Pancreas (tissue), 10 donors: ENCODE data around the gene DLL4. TPM values are rescaled to one million over a fixed set of nuclear protein-coding genes. Genes with fewer than 3 reads are reported as not detected.

Source experiments
- ATAC-seq, 4 donors: fragments of 200-7000 bp; cut with Tn5 transposase; one replicate each; pipeline versions ENCODE4 v1.8.0 to v1.9.1; 2020; ENCODE audit warnings: mild to moderate bottlenecking in 4 of 4, moderate library complexity in 4 of 4
- DNase-seq, 6 donors: peaks; one replicate each; pipeline ENCODE4 v3.0.0-alpha.2; 2020
- FAIRE-seq: peaks from 2 replicates; lab custom pipeline; 2012; peaks lifted over from hg19 to GRCh38; lab: Jason Lieb, UNC
- H3K27ac ChIP-seq, 4 donors: fragments of 200-600 bp; sonication (generic); 1 replicate in 3 of 4; 2 replicates in 1 of 4; pipeline versions ENCODE4 v1.5.0 to v1.8.0; 2020
- H3K27me3 ChIP-seq, 4 donors: fragments of 200-600 bp; one replicate each; pipeline ENCODE4 v1.8.0; 2021
- H3K36me3 ChIP-seq, 3 donors: fragments of 200-600 bp; sonication (generic) in 1 of 3; one replicate each; pipeline versions ENCODE4 v1.5.0 to v1.8.0; 2020 to 2021
- H3K4me1 ChIP-seq, 3 donors: fragments of 200-600 bp; one replicate each; pipeline ENCODE4 v1.8.0; 2021
- H3K4me3 ChIP-seq, 4 donors: fragments of 200-600 bp; sonication (generic) in 2 of 4; one replicate each; pipeline versions ENCODE4 v1.5.0 to v1.8.0; 2020 to 2021
- H3K9me3 ChIP-seq, 4 donors: fragments of 200-600 bp; one replicate each; pipeline ENCODE4 v1.8.0; 2021
- WGBS, 2 donors: extraction: QIAGEN DNeasy Blood & Tissue Kit; methylation state at CpG; one replicate each; pipeline ENCODE4 v1.1.7; 2013; 5-methylcytosine and 5-hydroxymethylcytosine counted together
- intact Hi-C, 3 donors: fragments of 100-400 bp; cut with DNase I; formaldehyde crosslinking; loops; one replicate each; pipeline versions ENCODE4 v1.11.1 to v1.14.2; 2022
- polyA plus RNA-seq, 2 donors: library from polyadenylated mRNA; stranded (reverse); fragments of 200-250 nt; gene quantifications; one replicate each; pipeline ENCODE4 v1.2.3, GENCODE V29; 2013
- total RNA-seq, 6 donors: library from RNA; stranded (reverse); fragmentation: NEBNext Ultra II Directional in 4 of 6; extraction: Animal tissue kit (Norgen Biotek cat#: 25700) in 4 of 6; gene quantifications; one replicate each; pipeline versions ENCODE4 v1.2.1 to v1.2.4, GENCODE V29; 2021 to 2023
- TF ChIP-seq, protein P1 (sequence below), 4 donors: fragments of 200-600 bp; sonication (generic) in 3 of 4; IDR thresholded peaks; one replicate each; pipeline versions ENCODE4 v1.5.0 to v1.8.0; 2021; ENCODE audit warnings: antibody characterized with exemption in 4 of 4
- donor health status: healthy with polysubstance abuse.
- donor health status: DM: no; HTN: no; CAD: no; lungs with moderate emphysema.
- donor health status: DM: no; HTN: no; CAD: no.
- donor health status: control.
- donor health status: control.
- donor health status: Bipolar disorder and iron deficiency.
- donor health status: DM: yes; HTN: yes; CAD: no.
- donor health status: DM: no; HTN: no; CAD: no.
- donor health status: DM: no; HTN: no; CAD: no.
- donor health status: DM: yes; HTN: yes; CAD: no.

Gene DLL4
- total and polyA plus RNA-seq, 8 donors: 1.3 to 4.8 (median 2.3) TPM

DNA sequence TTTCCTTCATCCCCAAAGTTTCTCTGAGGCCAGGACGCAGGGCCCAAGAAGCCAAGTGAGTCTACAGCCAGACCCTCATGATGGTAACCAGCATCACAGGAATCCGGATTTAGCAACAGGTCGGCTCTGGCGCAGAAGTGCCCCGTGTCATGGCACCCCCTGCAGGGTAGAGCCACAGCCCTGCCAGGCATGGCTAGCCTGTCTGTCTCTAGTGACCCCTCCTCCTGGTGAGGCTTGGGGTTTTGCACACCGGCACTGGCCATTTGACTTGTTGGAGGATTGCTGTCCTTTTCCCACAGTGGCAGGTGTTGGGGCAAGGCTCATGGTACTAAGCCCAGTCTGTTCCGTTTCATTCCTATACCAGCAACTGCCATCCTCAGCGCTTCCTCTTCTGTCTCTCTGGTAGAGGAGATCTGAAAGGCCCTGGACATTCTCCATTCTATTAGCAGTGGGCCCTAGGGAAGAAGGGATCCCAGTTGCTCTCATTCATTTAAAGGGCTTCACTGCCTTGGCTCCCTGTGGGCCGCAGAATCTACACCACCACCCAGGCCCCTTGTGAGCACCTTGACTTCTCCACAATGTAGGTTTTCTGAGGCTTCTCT, 14.7 kb downstream of the DLL4 start:
- no peak overlapping the region for H3K4me3 ChIP-seq
- H3K9me3 ChIP-seq: no peaks in the 10 kb centered on the region
- H3K36me3 ChIP-seq: no peaks in the 10 kb centered on the region
- H3K4me1 ChIP-seq: peaks cover 0 to 14% (median 0%) of the 10 kb centered on the region in 3 donors
- H3K27me3 ChIP-seq: no peaks in the 10 kb centered on the region
- intact Hi-C loops: no loop called here
- DNase-seq (peak in 1 of 6 donors; percentile 50), ATAC-seq (no peak), FAIRE-seq (no peak)
- 90 to 96% methylated on average over 9 of the region's 9 CpGs for WGBS, 2 donors
- TF ChIP-seq, protein P1, sequence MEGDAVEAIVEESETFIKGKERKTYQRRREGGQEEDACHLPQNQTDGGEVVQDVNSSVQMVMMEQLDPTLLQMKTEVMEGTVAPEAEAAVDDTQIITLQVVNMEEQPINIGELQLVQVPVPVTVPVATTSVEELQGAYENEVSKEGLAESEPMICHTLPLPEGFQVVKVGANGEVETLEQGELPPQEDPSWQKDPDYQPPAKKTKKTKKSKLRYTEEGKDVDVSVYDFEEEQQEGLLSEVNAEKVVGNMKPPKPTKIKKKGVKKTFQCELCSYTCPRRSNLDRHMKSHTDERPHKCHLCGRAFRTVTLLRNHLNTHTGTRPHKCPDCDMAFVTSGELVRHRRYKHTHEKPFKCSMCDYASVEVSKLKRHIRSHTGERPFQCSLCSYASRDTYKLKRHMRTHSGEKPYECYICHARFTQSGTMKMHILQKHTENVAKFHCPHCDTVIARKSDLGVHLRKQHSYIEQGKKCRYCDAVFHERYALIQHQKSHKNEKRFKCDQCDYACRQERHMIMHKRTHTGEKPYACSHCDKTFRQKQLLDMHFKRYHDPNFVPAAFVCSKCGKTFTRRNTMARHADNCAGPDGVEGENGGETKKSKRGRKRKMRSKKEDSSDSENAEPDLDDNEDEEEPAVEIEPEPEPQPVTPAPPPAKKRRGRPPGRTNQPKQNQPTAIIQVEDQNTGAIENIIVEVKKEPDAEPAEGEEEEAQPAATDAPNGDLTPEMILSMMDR (IDR thresholded peaks at IDR 0.05): no peak
- H3K27ac ChIP-seq: no peak overlapping the region

DNA sequence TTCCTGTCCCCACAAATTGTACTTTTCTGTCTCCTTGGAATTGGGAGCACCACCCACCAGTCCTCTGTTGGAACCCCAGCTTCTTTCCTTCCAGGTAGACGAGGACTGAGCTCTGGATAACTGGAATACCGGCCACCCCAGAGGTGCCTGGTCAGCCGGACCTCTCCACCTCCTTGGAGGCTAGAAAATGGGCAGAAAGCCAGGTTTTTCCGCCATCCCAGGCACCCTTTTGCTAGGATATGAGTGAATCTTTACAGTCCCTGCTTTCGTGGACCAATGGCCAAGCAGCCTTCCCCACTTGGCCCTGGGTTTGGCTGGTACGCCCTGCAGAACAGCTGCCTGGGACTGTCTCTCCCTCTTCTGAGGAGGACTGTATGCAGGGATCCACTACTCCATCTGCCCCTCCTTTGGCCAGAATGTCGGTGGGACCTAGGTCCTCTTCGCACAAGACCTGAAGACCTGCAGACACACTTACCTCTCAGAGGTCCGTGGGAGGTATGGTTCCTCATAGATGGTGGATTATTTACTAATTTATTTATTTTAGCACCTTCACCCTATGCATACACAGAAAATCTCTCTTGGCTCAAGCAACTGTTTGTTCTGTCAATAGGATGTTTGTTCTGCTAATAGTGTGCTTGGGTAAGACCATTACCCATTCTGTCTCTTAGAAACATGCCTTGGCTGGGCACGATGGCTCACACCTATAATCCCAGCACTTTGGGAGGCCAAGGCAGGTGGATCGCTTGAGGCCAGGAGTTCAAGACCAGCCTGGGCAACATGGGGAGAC, 15.6 kb downstream of the DLL4 start:
- no peaks in the 10 kb centered on the region for H3K36me3 ChIP-seq
- DNase-seq: no peak
- ATAC-seq: peak in 1 of 4 donors; percentile 11
- no peak for FAIRE-seq
- no peaks in the 10 kb centered on the region for H3K9me3 ChIP-seq
- H3K27ac ChIP-seq: no peak overlapping the region
- TF ChIP-seq, protein P1 (IDR thresholded peaks at IDR 0.05): no peak
- H3K4me1 ChIP-seq: peaks cover 0 to 15% (median 6%) of the 10 kb centered on the region in 3 donors
- WGBS, 2 donors: 44 to 51% methylated on average over 11 of the region's 11 CpGs
- no peaks in the 10 kb centered on the region for H3K27me3 ChIP-seq
- no peak overlapping the region for H3K4me3 ChIP-seq
- intact Hi-C loops: no loop called here

DNA sequence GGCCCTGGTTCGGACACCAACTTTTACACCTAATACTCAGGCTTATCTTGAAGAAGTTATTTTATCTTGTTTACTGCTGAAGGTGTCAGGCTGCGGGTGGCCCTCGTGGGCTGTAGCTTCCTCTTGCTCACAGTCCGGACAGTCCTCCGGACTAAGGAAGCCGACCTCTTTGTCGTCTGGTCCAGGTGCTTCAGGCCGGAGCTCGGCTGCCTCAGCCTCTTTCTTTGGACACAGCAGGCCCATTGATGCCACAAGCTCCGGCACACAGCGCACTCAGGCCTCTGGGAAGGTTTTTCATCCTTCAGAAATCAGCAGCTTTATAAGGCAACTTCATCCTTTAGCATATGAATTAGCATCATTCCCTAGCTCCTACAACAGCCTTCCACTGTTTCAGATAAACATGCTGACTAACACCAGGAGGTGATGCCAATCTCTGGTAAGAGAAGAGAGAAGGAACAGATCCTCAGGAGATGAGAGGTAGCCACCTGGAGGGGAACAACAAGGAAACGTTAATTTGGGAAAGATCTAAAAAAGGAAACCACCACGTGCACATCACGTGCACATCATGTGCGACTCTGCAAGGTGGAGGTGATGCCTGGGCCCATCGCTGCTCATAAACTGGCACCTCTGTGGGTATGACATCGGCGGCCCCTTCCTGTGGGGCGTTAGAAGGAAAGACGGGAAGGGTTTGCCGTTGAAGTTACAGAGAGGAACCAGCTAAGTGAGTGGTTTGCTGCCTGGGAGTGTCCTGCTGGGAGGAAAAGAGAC, 19.8 kb downstream of the DLL4 start:
- H3K9me3 ChIP-seq: no peaks in the 10 kb centered on the region
- WGBS, 2 donors: 83 to 89% methylated on average over 21 of the region's 21 CpGs
- TF ChIP-seq, protein P1 (IDR thresholded peaks at IDR 0.05): no peak
- DNase-seq (peak in 1 of 6 donors; percentile 42), FAIRE-seq (no peak), ATAC-seq (no peak)
- intact Hi-C loops: no loop called here
- H3K4me3 ChIP-seq: no peak overlapping the region
- H3K4me1 ChIP-seq: peaks cover 9 to 24% (median 12%) of the 10 kb centered on the region in 3 donors
- H3K27ac ChIP-seq: peak overlapping the region in 3 of 4 donors; percentile 25 to 64 (median 61)
- H3K27me3 ChIP-seq: no peaks in the 10 kb centered on the region
- H3K36me3 ChIP-seq: no peaks in the 10 kb centered on the region

DNA sequence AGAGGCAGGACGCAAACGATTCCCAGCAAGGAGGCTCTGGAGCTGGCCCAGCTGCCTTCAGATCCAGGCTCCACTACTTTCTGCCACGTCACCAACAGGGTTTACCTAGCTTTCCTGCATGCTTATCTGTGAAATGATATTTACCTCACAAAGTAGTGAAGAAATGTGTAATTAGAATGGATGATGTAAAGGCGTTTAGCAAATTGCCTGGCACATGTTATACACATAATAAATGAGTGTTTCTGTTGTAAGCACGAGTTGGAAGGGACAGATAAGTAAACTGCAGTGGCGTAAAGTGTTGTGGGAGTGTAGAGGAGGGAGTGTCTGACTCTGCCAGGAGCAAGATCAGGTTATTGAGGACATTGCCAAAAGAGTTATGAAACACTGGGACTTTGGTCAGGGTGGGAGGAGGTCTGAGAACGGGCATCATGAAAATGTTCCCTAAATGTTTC, 20.6 kb downstream of the DLL4 start:
- FAIRE-seq (no peak), DNase-seq (peak in 4 of 6 donors; percentile 49 to 75 (median 66)), ATAC-seq (peak; percentile 26 to 54 (median 38))
- intact Hi-C loops: no loop called here
- Histone ChIP-seq H3K9me3 (no peaks in the 10 kb centered on the region), H3K27me3 (no peaks in the 10 kb centered on the region), H3K36me3 (no peaks in the 10 kb centered on the region), H3K4me3 (no peak overlapping the region), H3K4me1 (peaks cover 14 to 21% (median 18%) of the 10 kb centered on the region in 3 donors), H3K27ac (peak overlapping the region; percentile 25 to 64 (median 46))
- TF ChIP-seq, protein P1 (IDR thresholded peaks at IDR 0.05): no peak
- 15 to 17% methylated on average over 7 of the region's 7 CpGs for WGBS, 2 donors
